GM03348 (cell line): ENCODE results near the gene EP400.

Experiments used
- DNase-seq: peaks from one replicate; pipeline ENCODE4 v3.0.0; 2012; ENCODE audit warnings: low spot score

Gene EP400

GRCh38 chr12:131927110-131928079 lies 22.3 kb upstream of the EP400 start:
- DNase-seq: no peak

DNA sequence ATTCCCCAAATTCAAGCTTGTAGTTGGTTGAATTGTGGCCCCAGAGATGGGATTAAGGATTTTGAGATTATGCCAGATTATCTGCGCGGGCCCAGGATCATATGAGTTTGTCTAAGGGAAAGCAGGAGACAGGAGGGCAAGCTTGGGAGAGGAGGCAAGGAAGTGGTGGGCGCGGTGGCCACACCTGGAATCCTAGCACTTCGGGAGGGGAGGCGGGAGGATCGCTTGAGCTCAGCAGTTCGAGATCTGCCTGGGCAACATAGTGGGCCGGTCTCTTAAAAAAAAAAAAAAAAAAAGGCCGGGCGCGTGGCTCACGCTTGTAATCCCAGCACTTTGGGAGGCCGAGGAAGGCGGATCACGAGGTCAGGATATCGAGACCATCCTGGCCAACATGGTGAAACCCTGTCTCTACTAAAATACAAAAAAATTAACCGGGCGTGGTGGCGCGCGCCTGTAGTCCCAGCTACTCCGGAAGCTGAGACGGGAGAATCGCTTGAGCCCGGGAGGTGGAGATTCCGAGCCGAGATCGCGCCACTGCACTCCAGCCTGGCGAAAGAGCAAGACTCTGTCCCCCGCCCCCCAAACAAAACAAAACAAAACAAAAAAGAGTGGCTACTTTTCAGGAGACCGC lies 21.5 kb upstream of the EP400 start:
- no peak for DNase-seq

- DNase-seq: peak; percentile 100
Observed at GRCh38 chr12:131928711-131929580, 20.8 kb upstream of the EP400 start, which contains the start of gene PUS1. Gene PUS1, plus strand, starts transcription at chr12:131929276. Its CDS starts 447 bp downstream, at chr12:131929723.

- peak; percentile 46 for DNase-seq
Observed at GRCh38 chr12:131929581-131930456, 19.9 kb upstream of the EP400 start.

DNA sequence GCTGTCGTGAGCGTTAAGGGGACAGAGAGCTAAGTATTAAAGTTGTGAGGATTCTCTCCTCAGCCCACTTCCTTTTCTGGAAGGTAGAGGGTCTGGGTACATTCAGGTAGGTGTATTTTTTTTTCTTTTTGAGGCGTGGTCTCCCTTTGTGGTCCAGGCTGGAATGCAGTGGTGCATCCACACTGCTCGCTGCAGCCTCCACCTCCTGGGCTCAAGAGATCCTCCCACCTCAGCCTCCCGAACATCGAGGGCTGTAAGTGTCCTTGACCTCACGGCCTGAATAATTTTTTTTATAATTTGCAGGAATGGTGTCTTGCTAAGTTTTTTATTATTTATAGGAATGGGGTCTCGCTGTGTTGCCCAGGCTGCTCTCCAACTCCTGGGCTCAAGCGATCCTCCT lies 19.2 kb upstream of the EP400 start:
- no peak for DNase-seq

DNA sequence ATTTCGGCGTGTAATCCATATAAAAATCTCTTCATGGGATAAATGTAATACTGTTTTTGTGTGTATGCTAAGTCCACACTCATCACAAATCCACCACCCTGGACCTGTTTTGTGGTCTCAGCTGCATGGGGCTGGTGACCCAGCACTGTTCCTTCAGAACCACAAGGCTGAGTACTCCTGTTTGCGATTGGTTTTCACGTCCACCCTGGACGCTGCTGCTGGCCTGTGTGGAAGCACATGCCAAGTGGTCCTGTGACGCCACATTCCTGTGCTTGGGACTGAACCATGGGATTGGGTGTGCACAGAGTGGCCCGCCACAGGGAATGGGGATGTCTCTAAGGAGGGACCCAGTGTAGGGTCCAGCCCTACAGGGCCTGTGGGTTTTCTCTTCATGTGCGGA lies 16.4 kb upstream of the EP400 start:
- no peak for DNase-seq

- no peak for DNase-seq
Observed at GRCh38 chr12:131934535-131934934, 15.2 kb upstream of the EP400 start.

GRCh38 chr12:131938082-131938481 lies 11.7 kb upstream of the EP400 start:
- DNase-seq: no peak

DNA sequence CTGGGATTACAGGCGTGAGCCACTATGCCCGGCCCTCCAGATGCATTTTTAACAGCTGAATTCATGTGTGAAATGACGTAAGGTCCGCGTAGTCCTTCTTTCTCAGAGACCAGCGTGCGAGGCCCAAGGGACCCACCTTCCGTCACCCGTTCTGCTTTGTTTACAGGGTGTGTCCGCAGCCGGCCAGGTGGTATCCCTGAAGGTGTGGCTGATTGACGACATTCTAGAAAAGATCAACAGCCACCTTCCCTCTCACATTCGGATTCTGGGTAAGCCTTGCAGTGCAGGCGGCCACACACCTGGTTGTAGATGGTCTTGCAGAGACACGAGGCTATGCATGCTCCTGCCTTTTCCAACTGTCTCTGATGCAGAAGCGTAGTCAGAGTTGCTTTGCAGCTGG lies 10.7 kb upstream of the EP400 start:
- DNase-seq: no peak

DNA sequence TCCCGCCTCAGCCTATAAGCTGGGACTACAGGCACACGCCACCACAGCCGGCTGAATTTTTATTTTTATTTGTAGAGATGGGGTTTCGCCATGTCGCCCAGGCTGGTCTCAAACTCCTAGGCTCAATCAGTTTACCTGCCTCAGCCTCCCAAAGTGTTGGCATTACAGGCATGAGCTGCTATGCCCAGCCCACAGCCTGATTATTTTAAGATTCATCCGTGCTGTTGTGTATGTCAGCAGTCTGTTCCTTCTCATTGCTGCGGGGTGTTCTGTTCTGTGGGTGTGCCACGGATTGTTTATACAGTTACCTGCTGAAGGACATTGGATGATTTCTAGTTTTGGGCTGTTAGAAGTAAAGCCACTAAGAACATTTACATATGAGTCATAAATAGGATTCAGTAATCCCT lies 9.6 kb upstream of the EP400 start:
- no peak for DNase-seq

GRCh38 chr12:131941116-131941986 lies 8.4 kb upstream of the EP400 start:
- DNase-seq: no peak

GRCh38 chr12:131941987-131942341 lies 7.8 kb upstream of the EP400 start:
- no peak for DNase-seq

DNA sequence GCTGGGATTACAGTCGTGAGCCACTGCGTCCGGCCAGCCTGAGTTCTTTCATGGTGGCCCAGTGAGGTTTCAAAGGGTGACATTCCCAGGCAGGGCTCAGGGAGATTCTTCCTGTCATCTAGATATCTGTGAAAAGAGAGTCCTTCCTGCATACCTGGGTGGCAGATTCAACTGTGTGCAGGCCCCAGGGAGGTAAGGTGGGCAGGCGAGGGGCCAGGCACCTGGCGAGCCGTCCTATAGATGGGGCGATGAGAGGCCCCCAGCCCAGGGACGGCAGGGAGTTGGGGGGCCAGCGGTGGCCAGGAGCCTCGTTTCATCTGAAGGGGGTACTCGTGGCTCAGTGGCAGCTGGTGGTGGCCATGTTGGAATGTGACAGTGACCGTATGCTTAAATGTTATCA lies 7.1 kb upstream of the EP400 start:
- no peak for DNase-seq

GRCh38 chr12:131943389-131943788 lies 6.4 kb upstream of the EP400 start:
- no peak for DNase-seq

GRCh38 chr12:131943876-131944275 lies 5.9 kb upstream of the EP400 start:
- no peak for DNase-seq

GRCh38 chr12:131944601-131945251 lies 5.0 kb upstream of the EP400 start:
- no peak for DNase-seq

DNA sequence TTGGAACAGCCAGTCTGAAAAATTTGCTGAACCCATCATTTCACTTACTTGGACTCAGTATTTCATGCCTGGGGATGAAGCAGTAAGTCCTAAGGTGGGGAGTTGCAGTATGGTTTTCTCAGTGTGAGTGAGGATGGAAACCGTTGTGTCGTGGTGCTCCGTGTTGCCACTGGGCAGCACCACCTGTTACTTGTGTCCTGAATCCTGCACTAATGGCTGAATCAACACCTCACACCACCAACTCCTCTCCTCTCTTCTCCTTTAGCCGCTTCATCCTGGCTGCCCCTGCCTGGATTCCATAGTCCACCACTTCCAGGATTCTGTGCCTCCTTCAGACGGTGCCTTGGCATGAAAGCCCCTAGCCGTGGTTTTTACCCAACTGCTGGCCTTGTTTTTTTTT lies 3.0 kb upstream of the EP400 start:
- DNase-seq: no peak

GRCh38 chr12:131947482-131948027 lies 2.2 kb upstream of the EP400 start:
- no peak for DNase-seq

- no peak for DNase-seq
Observed at GRCh38 chr12:131948166-131948712, 1.5 kb upstream of the EP400 start.
